CD4-positive, alpha-beta T cell (primary cell): ENCODE results near the gene BAIAP2. TPM values are rescaled to one million over a fixed set of nuclear protein-coding genes. Genes with fewer than 3 reads are reported as not detected.

Source experiments
- ATAC-seq: fragments of 200-7000 bp; cut with Tn5 transposase; one replicate; pipeline ENCODE4 v1.10.0; 2022; ENCODE audit warnings: mild to moderate bottlenecking; ENCODE audit not compliant: poor library complexity
- CTCF ChIA-PET: fragments of 350-600 bp; sonication (Branson Sonifier 250); formaldehyde crosslinking; loops from one replicate; lab custom pipeline; 2021; ENCODE audit warnings: antibody characterized with exemption, inconsistent platforms; lab: Charles Lee
- POLR2A ChIA-PET: fragments of 350-600 bp; sonication (Branson Sonifier 250); formaldehyde crosslinking; loops from one replicate; lab custom pipeline; 2021; ENCODE audit warnings: antibody characterized with exemption, inconsistent platforms; lab: Charles Lee
- DNase-seq, 14 experiments: peaks; one replicate each; pipeline ENCODE4 v3.0.0-alpha.2; 2013 to 2020; ENCODE audit warnings: mixed read lengths in 2 of 14
- H3K27ac ChIP-seq, 2 donors: one replicate each; pipeline versions ENCODE4 v1.5.1 to v1.7.0; 2013; ENCODE audit warnings: low read length in 2 of 2, low read depth in 1 of 2, mild to moderate bottlenecking in 1 of 2
- H3K27me3 ChIP-seq, 2 experiments: 1 replicate in 1 of 2; 2 replicates in 1 of 2; pipeline versions ENCODE4 v1.6.1 to v1.7.0; 2013; ENCODE audit warnings: low read length in 2 of 2, control low read depth in 1 of 2, mild to moderate bottlenecking in 1 of 2, moderate library complexity in 1 of 2; ENCODE audit not compliant: insufficient read depth in 2 of 2, control insufficient read depth in 1 of 2
- H3K36me3 ChIP-seq: one replicate; pipeline ENCODE4 v1.6.1; 2013; ENCODE audit warnings: low read length, control low read depth; ENCODE audit not compliant: insufficient read depth
- H3K4me1 ChIP-seq: one replicate; pipeline ENCODE4 v1.6.1; 2013; ENCODE audit warnings: low read length, control low read depth; ENCODE audit not compliant: insufficient read depth
- H3K4me3 ChIP-seq: one replicate; pipeline ENCODE4 v1.5.1; 2013; ENCODE audit warnings: mild to moderate bottlenecking, low read length, moderate library complexity
- H3K9me3 ChIP-seq, 2 experiments: 1 replicate in 1 of 2; 2 replicates in 1 of 2; pipeline versions ENCODE4 v1.6.1 to v1.7.0; 2013; ENCODE audit warnings: low read length in 2 of 2, mild to moderate bottlenecking in 2 of 2, control low read depth in 1 of 2, moderate library complexity in 1 of 2; ENCODE audit not compliant: control insufficient read depth in 1 of 2, insufficient read depth in 1 of 2
- H3K27ac Mint-ChIP-seq: one replicate; pipeline ENCODE4 v1.8.0; 2020; ENCODE audit warnings: mixed read lengths
- H3K27me3 Mint-ChIP-seq: one replicate; pipeline ENCODE4 v1.8.0; 2021; ENCODE audit warnings: mixed read lengths
- H3K36me3 Mint-ChIP-seq: one replicate; pipeline ENCODE4 v1.8.0; 2021; ENCODE audit warnings: low read depth, mixed read lengths
- H3K4me1 Mint-ChIP-seq: one replicate; pipeline ENCODE4 v1.8.0; 2021; ENCODE audit warnings: low read depth, mixed read lengths
- H3K4me3 Mint-ChIP-seq: one replicate; pipeline ENCODE4 v1.8.0; 2020; ENCODE audit warnings: mild to moderate bottlenecking, mixed read lengths
- H3K9me3 Mint-ChIP-seq: one replicate; pipeline ENCODE4 v1.8.0; 2020; ENCODE audit warnings: mixed read lengths
- CTCF ChIP-seq: fragments of 200-600 bp; IDR thresholded peaks from one replicate; pipeline ENCODE4 v1.8.0; 2022; ENCODE audit warnings: antibody characterized with exemption, mild to moderate bottlenecking
- intact Hi-C, 2 experiments: fragments of 100-400 bp; cut with DNase I in 1 of 2; cut with micrococcal nuclease in 1 of 2; formaldehyde crosslinking; loops; one replicate each; pipeline versions ENCODE4 v1.15.1 to v1.9.0; 2023 to 2025; cut with DNase I, micrococcal nuclease
- total RNA-seq, 174 experiments: library from RNA in 2 of 174; stranded (reverse) in 2 of 174; gene quantifications; one replicate each; pipeline ENCODE4 v1.2.3 and lab custom pipeline; 2021 to 2026

The BAIAP2 gene
- total RNA-seq, 2 experiments from 2014 or later, result 4.2 to 4.9 TPM

GRCh38 chr17:81128774-81129173 is 93.8 kb downstream of the BAIAP2 start:
- CTCF ChIA-PET, result no interaction called here

GRCh38 chr17:81129289-81129688 is 94.3 kb downstream of the BAIAP2 start:
- no peaks in the 10 kb centered on the region for H3K36me3 Mint-ChIP-seq
- no peaks in the 10 kb centered on the region for H3K27me3 Mint-ChIP-seq
- no peak overlapping the region for H3K27ac Mint-ChIP-seq
- H3K4me3 Mint-ChIP-seq, result no peak overlapping the region
- Histone ChIP-seq H3K36me3 (no peaks in the 10 kb centered on the region), H3K4me3 (no peak overlapping the region), H3K27me3 (no peaks in the 10 kb centered on the region), H3K27ac (no peak overlapping the region), H3K4me1 (no peaks in the 10 kb centered on the region), H3K9me3 (no peaks in the 10 kb centered on the region)
- ATAC-seq (no peak), DNase-seq (no peak)
- no peaks in the 10 kb centered on the region for H3K9me3 Mint-ChIP-seq
- intact Hi-C loops, result no loop called here
- ChIA-PET POLR2A (no interaction called here), CTCF (no interaction called here)
- H3K4me1 Mint-ChIP-seq, result no peaks in the 10 kb centered on the region
- TF ChIP-seq CTCF, result no peak

More at GRCh38 chr17:81128774-81129173, 93.8 kb downstream of the BAIAP2 start:
- H3K9me3 ChIP-seq, result no peaks in the 10 kb centered on the region
- no peaks in the 10 kb centered on the region for H3K4me1 ChIP-seq
- DNase-seq (no peak), ATAC-seq (no peak)
- Mint-ChIP-seq H3K27ac (no peak overlapping the region), H3K4me1 (no peaks in the 10 kb centered on the region), H3K36me3 (no peaks in the 10 kb centered on the region), H3K27me3 (no peaks in the 10 kb centered on the region), H3K4me3 (no peak overlapping the region), H3K9me3 (no peaks in the 10 kb centered on the region)
- H3K36me3 ChIP-seq, result no peaks in the 10 kb centered on the region
- no peak overlapping the region for H3K4me3 ChIP-seq
- no peak overlapping the region for H3K27ac ChIP-seq
- H3K27me3 ChIP-seq, result no peaks in the 10 kb centered on the region
- no peak for TF ChIP-seq CTCF
- POLR2A ChIA-PET, result no interaction called here
- intact Hi-C loops, result no loop called here

- Mint-ChIP-seq H3K4me1 (no peaks in the 10 kb centered on the region), H3K36me3 (no peaks in the 10 kb centered on the region), H3K27me3 (no peaks in the 10 kb centered on the region), H3K9me3 (no peaks in the 10 kb centered on the region), H3K4me3 (no peak overlapping the region), H3K27ac (no peak overlapping the region)
- Histone ChIP-seq H3K27me3 (no peaks in the 10 kb centered on the region), H3K9me3 (no peaks in the 10 kb centered on the region), H3K27ac (no peak overlapping the region), H3K4me3 (no peak overlapping the region), H3K36me3 (no peaks in the 10 kb centered on the region), H3K4me1 (no peaks in the 10 kb centered on the region)
- DNase-seq, result no peak
- no peak for ATAC-seq
- no peak for TF ChIP-seq CTCF
- intact Hi-C loops, result no loop called here
- ChIA-PET POLR2A (no interaction called here), CTCF (no interaction called here)
These were observed 94.9 kb downstream of the BAIAP2 start for GRCh38 chr17:81129711-81130367.
